Nephron progenitor cell (in vitro differentiated cells): ENCODE measurements around the gene PAK5.

ENCODE experiments used
- DNase-seq: peaks from one replicate; pipeline ENCODE4 v3.0.0; 2021
- H3K27ac Mint-ChIP-seq: 2 replicates; pipeline ENCODE4 v1.8.0; 2021; ENCODE audit warnings: mild to moderate bottlenecking, moderate library complexity, mixed read lengths
- H3K27me3 Mint-ChIP-seq: 2 replicates; pipeline ENCODE4 v1.8.0; 2021; ENCODE audit warnings: mild to moderate bottlenecking, low read depth, mixed read lengths; ENCODE audit not compliant: poor library complexity
- H3K36me3 Mint-ChIP-seq: 2 replicates; pipeline ENCODE4 v1.8.0; 2021; ENCODE audit warnings: low read depth, mixed read lengths
- H3K4me1 Mint-ChIP-seq: 2 replicates; pipeline ENCODE4 v1.8.0; 2021; ENCODE audit warnings: mixed read lengths
- H3K4me3 Mint-ChIP-seq: 2 replicates; pipeline ENCODE4 v1.8.0; 2021; ENCODE audit warnings: mild to moderate bottlenecking, moderate library complexity, mixed read lengths
- H3K9me3 Mint-ChIP-seq: 2 replicates; pipeline ENCODE4 v1.8.0; 2021; ENCODE audit warnings: mild to moderate bottlenecking, moderate library complexity, mixed read lengths
- TF ChIP-seq, protein P1 (sequence below): fragments of 200-600 bp; sonication (generic); IDR thresholded peaks from 2 replicates; pipeline ENCODE4 v1.5.0; 2021; ENCODE audit warnings: antibody characterized with exemption

PAK5 gene

DNA sequence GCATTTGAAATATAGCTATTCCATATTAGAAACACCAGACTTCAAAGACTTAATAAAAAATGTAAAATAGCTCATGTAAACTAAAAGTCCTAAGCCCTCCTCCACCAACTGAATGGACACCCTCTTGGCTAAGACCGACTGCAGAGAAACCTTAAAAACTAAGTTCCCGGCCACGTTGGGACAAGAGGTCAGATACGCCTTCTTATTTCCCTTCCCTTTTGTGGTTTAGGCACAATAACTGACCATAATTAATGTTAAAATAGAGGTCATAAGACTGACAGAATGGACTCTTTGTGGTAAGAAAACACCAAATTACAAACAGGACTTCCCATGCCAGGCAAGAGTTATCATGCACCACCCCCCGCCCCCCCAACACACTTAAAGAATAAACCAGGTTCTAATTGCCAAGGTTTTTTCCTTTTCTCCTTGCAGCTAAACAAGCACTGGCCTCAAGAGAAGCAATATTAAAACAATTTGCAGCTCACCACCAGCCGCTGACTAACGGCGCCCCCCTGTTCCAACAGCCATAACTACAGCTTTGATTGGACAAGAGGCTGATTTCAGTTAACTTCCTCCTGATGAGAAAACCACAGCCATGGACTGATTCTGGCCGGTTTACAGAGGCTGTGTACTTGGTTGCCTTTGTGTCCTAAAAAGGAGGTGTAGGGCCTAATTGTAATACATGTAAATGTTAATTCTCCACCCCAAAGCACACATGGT lies 335.2 kb downstream of the PAK5 start:
- no peaks in the 10 kb centered on the region for H3K4me1 Mint-ChIP-seq
- TF ChIP-seq, protein P1, sequence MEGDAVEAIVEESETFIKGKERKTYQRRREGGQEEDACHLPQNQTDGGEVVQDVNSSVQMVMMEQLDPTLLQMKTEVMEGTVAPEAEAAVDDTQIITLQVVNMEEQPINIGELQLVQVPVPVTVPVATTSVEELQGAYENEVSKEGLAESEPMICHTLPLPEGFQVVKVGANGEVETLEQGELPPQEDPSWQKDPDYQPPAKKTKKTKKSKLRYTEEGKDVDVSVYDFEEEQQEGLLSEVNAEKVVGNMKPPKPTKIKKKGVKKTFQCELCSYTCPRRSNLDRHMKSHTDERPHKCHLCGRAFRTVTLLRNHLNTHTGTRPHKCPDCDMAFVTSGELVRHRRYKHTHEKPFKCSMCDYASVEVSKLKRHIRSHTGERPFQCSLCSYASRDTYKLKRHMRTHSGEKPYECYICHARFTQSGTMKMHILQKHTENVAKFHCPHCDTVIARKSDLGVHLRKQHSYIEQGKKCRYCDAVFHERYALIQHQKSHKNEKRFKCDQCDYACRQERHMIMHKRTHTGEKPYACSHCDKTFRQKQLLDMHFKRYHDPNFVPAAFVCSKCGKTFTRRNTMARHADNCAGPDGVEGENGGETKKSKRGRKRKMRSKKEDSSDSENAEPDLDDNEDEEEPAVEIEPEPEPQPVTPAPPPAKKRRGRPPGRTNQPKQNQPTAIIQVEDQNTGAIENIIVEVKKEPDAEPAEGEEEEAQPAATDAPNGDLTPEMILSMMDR, result no peak
- no peak for DNase-seq
- H3K36me3 Mint-ChIP-seq, result no peaks in the 10 kb centered on the region
- no peak overlapping the region for H3K27ac Mint-ChIP-seq
- peaks cover 61% of the 10 kb centered on the region for H3K27me3 Mint-ChIP-seq
- no peaks in the 10 kb centered on the region for H3K9me3 Mint-ChIP-seq
- H3K4me3 Mint-ChIP-seq, result no peak overlapping the region

DNA sequence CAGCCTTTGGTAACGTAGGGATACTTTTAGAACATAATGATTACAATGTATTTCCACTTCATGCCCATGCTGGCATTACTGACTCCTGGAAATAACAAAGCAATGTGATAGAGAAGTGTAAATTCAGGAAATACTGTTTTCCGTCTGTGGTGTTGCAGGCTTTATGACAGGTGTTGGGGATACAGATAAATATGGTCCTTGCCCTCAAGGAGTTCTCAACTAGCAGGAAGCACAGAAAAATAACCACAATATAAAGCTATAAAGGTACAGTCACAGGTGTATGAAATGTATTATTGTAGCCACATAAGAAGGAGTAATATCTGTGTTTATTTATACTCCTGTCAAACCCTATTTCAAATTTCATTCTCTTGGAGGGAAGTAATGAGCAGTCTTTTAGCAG lies 337.4 kb downstream of the PAK5 start:
- no peak overlapping the region for H3K27ac Mint-ChIP-seq
- H3K36me3 Mint-ChIP-seq, result no peaks in the 10 kb centered on the region
- no peak for DNase-seq
- H3K9me3 Mint-ChIP-seq, result no peaks in the 10 kb centered on the region
- H3K4me1 Mint-ChIP-seq, result no peaks in the 10 kb centered on the region
- H3K4me3 Mint-ChIP-seq, result no peak overlapping the region
- TF ChIP-seq, protein P1, result no peak
- peaks cover 42% of the 10 kb centered on the region for H3K27me3 Mint-ChIP-seq

- TF ChIP-seq, protein P1, result no peak
Measured at GRCh38 chr20:9500121-9500520, 338.8 kb downstream of the PAK5 start.

GRCh38 chr20:9499126-9499899 lies 339.6 kb downstream of the PAK5 start:
- Mint-ChIP-seq H3K4me3 (no peak overlapping the region), H3K27ac (no peak overlapping the region), H3K27me3 (peaks cover 31% of the 10 kb centered on the region), H3K4me1 (no peaks in the 10 kb centered on the region), H3K36me3 (no peaks in the 10 kb centered on the region), H3K9me3 (no peaks in the 10 kb centered on the region)
- DNase-seq, result no peak
- TF ChIP-seq, protein P1, result no peak

More at GRCh38 chr20:9500121-9500520, 338.8 kb downstream of the PAK5 start:
- Mint-ChIP-seq H3K9me3 (no peaks in the 10 kb centered on the region), H3K27me3 (peaks cover 35% of the 10 kb centered on the region), H3K4me3 (no peak overlapping the region), H3K4me1 (no peaks in the 10 kb centered on the region), H3K36me3 (no peaks in the 10 kb centered on the region), H3K27ac (no peak overlapping the region)
- DNase-seq, result no peak

DNA sequence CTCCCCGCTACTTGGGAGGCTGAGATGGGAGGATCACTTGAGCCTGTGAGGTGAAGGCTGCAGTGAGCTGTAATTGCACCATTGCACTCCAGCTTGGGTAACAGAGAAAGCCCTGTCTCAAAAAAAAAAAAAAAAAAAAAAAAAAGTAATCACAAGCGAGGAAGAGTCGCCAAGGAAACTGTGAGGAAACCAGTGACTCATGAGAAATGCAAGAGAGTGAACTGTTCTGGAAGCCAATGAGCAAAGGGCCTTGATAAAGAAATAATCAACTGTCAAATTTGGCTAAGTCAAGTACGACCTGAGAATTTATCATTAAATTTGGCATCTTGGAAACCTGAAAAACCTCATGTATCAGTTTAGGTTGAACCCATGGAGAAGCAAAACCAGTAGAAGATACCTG lies 340.6 kb downstream of the PAK5 start:
- Mint-ChIP-seq H3K9me3 (no peaks in the 10 kb centered on the region), H3K27ac (no peak overlapping the region), H3K4me1 (no peaks in the 10 kb centered on the region), H3K4me3 (no peak overlapping the region), H3K36me3 (no peaks in the 10 kb centered on the region), H3K27me3 (peaks cover 26% of the 10 kb centered on the region)
- TF ChIP-seq, protein P1, result no peak
- no peak for DNase-seq
